WERI-Rb-1 (cell line): ENCODE results near the gene HTT-AS.

Experiments
- DNase-seq: peaks from one replicate; pipeline ENCODE4 v3.0.0-alpha.2; 2020
- H3K27ac ChIP-seq: fragments of 250-450 bp; sonication (Bioruptor Pico); 2 replicates; pipeline ENCODE4 v1.5.1; 2020; ENCODE audit warnings: mild to moderate bottlenecking, moderate library complexity
- H3K27me3 ChIP-seq: fragments of 250-450 bp; sonication (Bioruptor Pico); 2 replicates; pipeline ENCODE4 v1.5.1; 2021; ENCODE audit warnings: mild to moderate bottlenecking, low read depth, moderate library complexity; ENCODE audit not compliant: insufficient read depth, severe bottlenecking
- H3K36me3 ChIP-seq: fragments of 250-450 bp; sonication (Bioruptor Pico); 2 replicates; pipeline ENCODE4 v1.5.1; 2020; ENCODE audit warnings: mild to moderate bottlenecking, moderate library complexity
- H3K4me3 ChIP-seq: 2 replicates; pipeline ENCODE4 v1.5.1; 2011; ENCODE audit warnings: low read depth, mild to moderate bottlenecking, control low read depth, low read length
- H3K9me3 ChIP-seq: fragments of 250-450 bp; sonication (Bioruptor Pico); 2 replicates; pipeline ENCODE4 v1.5.1; 2021; ENCODE audit warnings: mild to moderate bottlenecking, moderate library complexity; ENCODE audit not compliant: severe bottlenecking
- CTCF ChIP-seq: IDR thresholded peaks from 2 replicates; pipeline ENCODE4 v1.5.1; 2011; ENCODE audit warnings: low read depth, mild to moderate bottlenecking, control low read depth, inconsistent platforms, low read length

Gene HTT-AS

GRCh38 chr4:3070709-3071500 is 3.4 kb downstream of the HTT-AS start:
- no peaks in the 10 kb centered on the region for H3K36me3 ChIP-seq
- peak overlapping the region; percentile 58 for H3K27ac ChIP-seq
- no peak for DNase-seq
- H3K4me3 ChIP-seq = no peak overlapping the region
- no peak for TF ChIP-seq CTCF
- H3K9me3 ChIP-seq = peaks cover 8% of the 10 kb centered on the region
- H3K27me3 ChIP-seq = no peaks in the 10 kb centered on the region

- TF ChIP-seq CTCF = no peak
- H3K27me3 ChIP-seq = no peaks in the 10 kb centered on the region
- no peak overlapping the region for H3K27ac ChIP-seq
- DNase-seq = no peak
- H3K36me3 ChIP-seq = no peaks in the 10 kb centered on the region
- H3K9me3 ChIP-seq = peaks cover 15% of the 10 kb centered on the region
- no peak overlapping the region for H3K4me3 ChIP-seq
These were observed 4.6 kb downstream of the HTT-AS start for GRCh38 chr4:3069661-3070199.

GRCh38 chr4:3067473-3068001 is 6.8 kb downstream of the HTT-AS start:
- H3K9me3 ChIP-seq = peaks cover 15% of the 10 kb centered on the region
- H3K27me3 ChIP-seq = no peaks in the 10 kb centered on the region
- DNase-seq = peak; percentile 62
- no peak for TF ChIP-seq CTCF
- peak overlapping the region; percentile 55 for H3K27ac ChIP-seq
- H3K36me3 ChIP-seq = no peaks in the 10 kb centered on the region
- no peak overlapping the region for H3K4me3 ChIP-seq

GRCh38 chr4:3066836-3067400 is 7.4 kb downstream of the HTT-AS start:
- Histone ChIP-seq H3K27me3 (no peaks in the 10 kb centered on the region), H3K4me3 (no peak overlapping the region), H3K27ac (peak overlapping the region; percentile 55), H3K9me3 (peaks cover 15% of the 10 kb centered on the region), H3K36me3 (no peaks in the 10 kb centered on the region)
- TF ChIP-seq CTCF = no peak
- no peak for DNase-seq

GRCh38 chr4:3065551-3065950 is 8.8 kb downstream of the HTT-AS start:
- Histone ChIP-seq H3K27me3 (no peaks in the 10 kb centered on the region), H3K27ac (no peak overlapping the region), H3K9me3 (peaks cover 15% of the 10 kb centered on the region), H3K4me3 (no peak overlapping the region), H3K36me3 (no peaks in the 10 kb centered on the region)
- DNase-seq = no peak
- TF ChIP-seq CTCF = no peak
